GM18517 (cell line): Measurements from ENCODE around the gene PUS10.
"Not testable (repeated sequence)": the region's sequence is repeated elsewhere in the genome, so short reads cannot be mapped to it uniquely, and the experiment has no call there.

Experiments used
- ATAC-seq: cut with Tn5 transposase; IDR thresholded peaks from one replicate; pipeline ENCODE4 v1.9.1; 2021; ENCODE audit warnings: mild to moderate bottlenecking, moderate library complexity; ENCODE audit not compliant: unreplicated experiment

The PUS10 gene

GRCh38 chr2:61012303-61012702 is 5.8 kb downstream of the PUS10 start:
- ATAC-seq: not testable (repeated sequence)

GRCh38 chr2:61011678-61012077 is 6.4 kb downstream of the PUS10 start:
- ATAC-seq: no peak

GRCh38 chr2:61009355-61009754 is 8.7 kb downstream of the PUS10 start:
- ATAC-seq: no peak

- ATAC-seq: no peak
Measured at GRCh38 chr2:61006486-61007105, 11.5 kb downstream of the PUS10 start.

- no peak for ATAC-seq
Measured at GRCh38 chr2:61005736-61006135, 12.3 kb downstream of the PUS10 start.

- peak; percentile 64 for ATAC-seq
Measured at GRCh38 chr2:60998628-60999545, 19.2 kb downstream of the PUS10 start.

- no peak for ATAC-seq
Measured at GRCh38 chr2:60994131-60994530, 23.9 kb downstream of the PUS10 start.

GRCh38 chr2:60992985-60993392 is 25.1 kb downstream of the PUS10 start:
- ATAC-seq: peak; percentile 99

- no peak for ATAC-seq
Measured at GRCh38 chr2:60991644-60992043, 26.4 kb downstream of the PUS10 start.

- ATAC-seq: no peak
Measured at GRCh38 chr2:60989259-60989658, 28.8 kb downstream of the PUS10 start.

- ATAC-seq: not testable (repeated sequence)
Measured at GRCh38 chr2:60987656-60988055, 30.4 kb downstream of the PUS10 start.

- no peak for ATAC-seq
Measured at GRCh38 chr2:60987041-60987440, 31.0 kb downstream of the PUS10 start.

GRCh38 chr2:60984720-60985119 is 33.3 kb downstream of the PUS10 start:
- ATAC-seq: no peak

- not testable (repeated sequence) for ATAC-seq
Measured at GRCh38 chr2:60982066-60982465, 36.0 kb downstream of the PUS10 start.

GRCh38 chr2:60980071-60980815 is 37.8 kb downstream of the PUS10 start:
- no peak for ATAC-seq

- no peak for ATAC-seq
Measured at GRCh38 chr2:60979231-60979630, 38.8 kb downstream of the PUS10 start.

GRCh38 chr2:60977562-60977895 is 40.5 kb downstream of the PUS10 start:
- ATAC-seq: no peak

GRCh38 chr2:60976875-60977561 is 41.0 kb downstream of the PUS10 start:
- ATAC-seq: peak; percentile 60

GRCh38 chr2:60976256-60976850 is 41.7 kb downstream of the PUS10 start:
- ATAC-seq: no peak

GRCh38 chr2:60974652-60975051 is 43.4 kb downstream of the PUS10 start:
- no peak for ATAC-seq

- ATAC-seq: no peak
Measured at GRCh38 chr2:60973705-60974104, 44.4 kb downstream of the PUS10 start.
